PFSK-1 (cell line): ENCODE data around the gene GABRB1. TPM values are rescaled to one million over a fixed set of nuclear protein-coding genes. Genes with fewer than 3 reads are reported as not detected.

ENCODE experiments used
- FOXP2 ChIP-seq: optimal IDR thresholded peaks from 2 replicates; pipeline ENCODE3; 2011; ENCODE audit warnings: borderline replicate concordance, control low read depth, inconsistent platforms; ENCODE audit not compliant: insufficient read depth; ENCODE audit errors: extremely low read length, extremely low read depth
- POLR2AphosphoS5 ChIP-seq: IDR thresholded peaks from 2 replicates; pipeline ENCODE4 v1.6.1; 2012; ENCODE audit warnings: low read depth, mild to moderate bottlenecking, control low read depth, low read length, moderate library complexity
- REST ChIP-seq, 2 experiments: IDR thresholded peaks; 2 replicates each; pipeline versions ENCODE4 v1.6.1 to v1.8.0; 2011 to 2012; ENCODE audit warnings: low read depth in 2 of 2, low read length in 2 of 2, control low read depth in 1 of 2, inconsistent platforms in 1 of 2, mild to moderate bottlenecking in 1 of 2, moderate library complexity in 1 of 2; ENCODE audit not compliant: insufficient read depth in 1 of 2
- SIN3A ChIP-seq: IDR thresholded peaks from 2 replicates; pipeline ENCODE4 v1.6.1; 2012; ENCODE audit warnings: mild to moderate bottlenecking, low read length, moderate library complexity, borderline replicate concordance; ENCODE audit not compliant: insufficient read depth
- TAF1 ChIP-seq: IDR thresholded peaks from 2 replicates; pipeline ENCODE4 v1.6.1; 2012; ENCODE audit warnings: low read length, control low read depth, borderline replicate concordance; ENCODE audit not compliant: insufficient read depth
- polyA plus RNA-seq: library from polyadenylated mRNA; unstranded; fragments of >200 nt; gene quantifications from one replicate; pipeline ENCODE4 v1.2.1, GENCODE V29; 2012; ENCODE audit warnings: low read depth, missing spikeins; ENCODE audit not compliant: insufficient read length

The GABRB1 gene
- not detected for polyA plus RNA-seq

- no peak for TF ChIP-seq POLR2AphosphoS5
- TF ChIP-seq TAF1, result no peak
- TF ChIP-seq SIN3A, result no peak
- TF ChIP-seq FOXP2, result no peak
- TF ChIP-seq REST (IDR thresholded peaks at IDR 0.05; ENCODE audit: insufficient read depth in 1 of 2, low read depth in 2 of 2, low read length in 2 of 2), result no peak
These were observed at the start of gene GABRB1 for GRCh38 chr4:47031011-47031678. Gene GABRB1, plus strand, starts transcription at chr4:47031567.

DNA sequence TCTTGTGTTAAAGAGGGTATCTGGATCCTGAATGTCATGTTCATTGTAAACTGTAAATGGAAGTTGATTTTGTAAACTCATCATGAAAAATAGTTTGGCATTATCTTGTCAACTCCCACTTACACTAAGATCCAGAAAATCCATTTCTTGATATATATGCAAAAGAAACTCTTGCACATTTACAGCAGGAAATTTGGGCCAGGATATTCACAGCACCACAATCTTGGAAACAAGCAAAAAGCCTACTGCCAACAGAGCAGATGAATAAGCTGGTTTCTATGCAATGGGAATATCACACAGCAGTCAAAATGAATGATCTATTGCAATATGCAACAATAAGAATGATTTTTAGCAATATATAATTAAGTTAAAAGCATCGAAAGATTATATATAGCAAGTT, 46.6 kb upstream of the GABRB1 start:
- TF ChIP-seq FOXP2 (no peak), REST (IDR thresholded peaks at IDR 0.05; ENCODE audit: insufficient read depth in 1 of 2, low read depth in 2 of 2, low read length in 2 of 2) (no peak), POLR2AphosphoS5 (no peak), SIN3A (no peak), TAF1 (no peak)

DNA sequence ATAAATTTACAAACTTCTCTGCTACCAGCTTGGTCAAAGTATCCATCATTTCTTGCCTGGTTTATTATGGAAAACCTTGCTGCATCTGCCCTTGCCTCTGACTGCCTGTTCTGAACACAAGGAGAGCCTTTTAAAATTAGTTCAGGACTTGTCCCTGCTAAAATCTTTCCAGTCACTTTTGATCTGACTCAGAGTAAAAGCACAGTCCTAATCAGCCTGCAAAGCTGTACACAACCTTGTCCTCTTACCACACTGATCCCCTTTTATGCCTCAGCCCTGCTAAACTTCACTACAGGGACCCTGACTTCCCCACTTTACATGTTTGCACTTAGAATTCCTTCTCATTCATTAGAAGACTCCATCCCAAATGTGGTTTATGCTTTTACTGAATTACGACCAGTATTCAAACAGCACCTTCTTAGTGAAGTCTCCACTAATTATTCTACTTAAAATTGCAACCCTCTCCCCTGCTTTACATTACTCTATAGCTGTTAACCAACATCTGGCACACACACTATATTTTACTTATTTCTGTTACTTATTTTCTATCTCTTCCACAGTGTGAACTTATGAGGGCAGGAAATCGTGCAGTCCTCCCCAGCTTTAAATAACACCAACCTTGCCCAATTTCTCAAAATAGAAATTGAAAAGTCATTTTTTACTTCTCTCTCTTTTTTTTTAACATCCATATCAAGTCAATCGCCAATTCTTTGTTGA, 44.3 kb upstream of the GABRB1 start:
- no peak for TF ChIP-seq POLR2AphosphoS5
- no peak for TF ChIP-seq FOXP2
- no peak for TF ChIP-seq SIN3A
- TF ChIP-seq TAF1, result no peak
- no peak for TF ChIP-seq REST (IDR thresholded peaks at IDR 0.05; ENCODE audit: insufficient read depth in 1 of 2, low read depth in 2 of 2, low read length in 2 of 2)

DNA sequence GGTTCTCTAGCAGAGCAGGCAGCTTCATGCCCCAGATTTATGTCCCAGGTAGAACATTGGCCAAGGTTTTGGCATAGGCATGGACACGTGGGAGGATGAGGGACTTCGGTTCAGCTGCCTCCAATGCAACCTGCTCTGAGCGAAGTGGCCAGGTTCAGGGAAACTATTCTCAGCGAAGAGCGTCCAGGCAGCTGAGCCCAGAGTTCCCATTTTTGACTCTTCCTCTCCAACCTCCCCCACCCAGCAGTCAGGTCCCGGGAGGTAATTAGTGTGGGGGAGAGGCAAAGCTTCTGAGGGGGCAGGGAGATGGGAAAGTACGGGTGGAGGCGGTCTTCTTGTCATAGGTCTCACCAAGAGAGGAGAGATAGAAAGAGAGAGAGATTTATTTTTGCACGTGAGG, 39.0 kb upstream of the GABRB1 start:
- TF ChIP-seq TAF1, result no peak
- no peak for TF ChIP-seq FOXP2

GRCh38 chr4:46993075-46994006, 38.0 kb upstream of the GABRB1 start, which contains the start of gene GABRA4:
Gene GABRA4, minus strand, starts transcription at chr4:46993581. Its CDS starts 157 bp downstream, at chr4:46993424.
- TF ChIP-seq TAF1 (no peak), REST (IDR thresholded peaks at IDR 0.05; ENCODE audit: insufficient read depth in 1 of 2, low read depth in 2 of 2, low read length in 2 of 2) (no peak), FOXP2 (no peak), SIN3A (no peak), POLR2AphosphoS5 (no peak)
